Ishikawa (cell line): ENCODE results near the gene RETREG1.

Source experiments
- CEBPB ChIP-seq: IDR thresholded peaks from 2 replicates; pipeline ENCODE4 v1.6.1; 2012
- CREB1 ChIP-seq: IDR thresholded peaks from 2 replicates; pipeline ENCODE4 v1.6.1; 2012; ENCODE audit warnings: low read depth
- EGR1 ChIP-seq: IDR thresholded peaks from 2 replicates; pipeline ENCODE4 v1.6.1; 2012
- EP300 ChIP-seq: IDR thresholded peaks from 2 replicates; pipeline ENCODE4 v1.6.1; 2012; ENCODE audit warnings: borderline replicate concordance
- FOXM1 ChIP-seq: IDR thresholded peaks from 2 replicates; pipeline ENCODE4 v1.6.1; 2012; ENCODE audit warnings: low read depth, borderline replicate concordance
- NFIC ChIP-seq: IDR thresholded peaks from 2 replicates; pipeline ENCODE4 v1.6.1; 2012
- RAD21 ChIP-seq: IDR thresholded peaks from 2 replicates; pipeline ENCODE4 v1.6.1; 2012; ENCODE audit warnings: low read depth
- REST ChIP-seq: IDR thresholded peaks from 2 replicates; pipeline ENCODE4 v1.6.1; 2012; ENCODE audit warnings: low read depth, mild to moderate bottlenecking
- TAF1 ChIP-seq: IDR thresholded peaks from 2 replicates; pipeline ENCODE4 v1.6.1; 2012; ENCODE audit warnings: low read depth, mild to moderate bottlenecking
- TCF12 ChIP-seq: IDR thresholded peaks from 2 replicates; pipeline ENCODE4 v1.6.1; 2012; ENCODE audit warnings: low read depth
- TEAD4 ChIP-seq: IDR thresholded peaks from 2 replicates; pipeline ENCODE4 v1.6.1; 2012
- USF1 ChIP-seq: IDR thresholded peaks from 2 replicates; pipeline ENCODE4 v1.6.1; 2012
- YY1 ChIP-seq: IDR thresholded peaks from 2 replicates; pipeline ENCODE4 v1.6.1; 2012; ENCODE audit warnings: low read depth
- ZBTB7A ChIP-seq: IDR thresholded peaks from 2 replicates; pipeline ENCODE4 v1.6.1; 2012; ENCODE audit warnings: low read depth
- TF ChIP-seq, protein P1 (sequence below): IDR thresholded peaks from 2 replicates; pipeline ENCODE4 v1.6.1; 2012

RETREG1 gene

DNA sequence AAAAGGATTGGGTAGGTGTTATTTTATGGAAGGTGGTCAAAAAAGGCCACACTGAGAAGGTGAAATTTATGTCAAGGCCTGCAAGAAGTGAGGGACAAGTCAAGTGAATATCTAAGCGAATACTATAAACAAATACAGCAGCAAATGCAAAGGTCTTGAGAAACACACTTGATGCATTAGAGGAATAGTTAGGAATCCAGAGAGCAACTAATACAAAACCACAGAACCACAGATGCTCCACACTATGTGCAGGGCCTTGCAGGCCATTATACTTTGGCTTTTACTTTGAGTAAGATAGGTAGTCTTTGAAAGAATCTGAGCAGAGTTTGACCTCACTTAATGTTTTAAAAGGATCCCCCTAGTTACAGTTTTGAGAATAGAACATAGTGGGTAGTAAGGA, 155.8 kb downstream of the RETREG1 start:
- TF ChIP-seq REST, result no peak
- no peak for TF ChIP-seq USF1
- TF ChIP-seq, protein P1, sequence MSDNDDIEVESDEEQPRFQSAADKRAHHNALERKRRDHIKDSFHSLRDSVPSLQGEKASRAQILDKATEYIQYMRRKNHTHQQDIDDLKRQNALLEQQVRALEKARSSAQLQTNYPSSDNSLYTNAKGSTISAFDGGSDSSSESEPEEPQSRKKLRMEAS, result no peak
- no peak for TF ChIP-seq NFIC
- TF ChIP-seq TCF12, result no peak
- TF ChIP-seq CEBPB, result no peak
- no peak for TF ChIP-seq FOXM1
- no peak for TF ChIP-seq RAD21
- TF ChIP-seq ZBTB7A, result no peak
- no peak for TF ChIP-seq YY1
- TF ChIP-seq CREB1, result no peak
- TF ChIP-seq EGR1, result no peak
- TF ChIP-seq TEAD4, result no peak

GRCh38 chr5:16459451-16459850, 157.3 kb downstream of the RETREG1 start:
- no peak for TF ChIP-seq NFIC
- TF ChIP-seq REST, result no peak
- TF ChIP-seq RAD21, result no peak
- TF ChIP-seq TCF12, result no peak
- no peak for TF ChIP-seq ZBTB7A
- TF ChIP-seq TEAD4, result no peak
- TF ChIP-seq YY1, result no peak
- no peak for TF ChIP-seq FOXM1
- TF ChIP-seq, protein P1, result no peak
- no peak for TF ChIP-seq TAF1
- no peak for TF ChIP-seq CREB1
- TF ChIP-seq USF1, result no peak
- TF ChIP-seq CEBPB, result no peak
- no peak for TF ChIP-seq EGR1

DNA sequence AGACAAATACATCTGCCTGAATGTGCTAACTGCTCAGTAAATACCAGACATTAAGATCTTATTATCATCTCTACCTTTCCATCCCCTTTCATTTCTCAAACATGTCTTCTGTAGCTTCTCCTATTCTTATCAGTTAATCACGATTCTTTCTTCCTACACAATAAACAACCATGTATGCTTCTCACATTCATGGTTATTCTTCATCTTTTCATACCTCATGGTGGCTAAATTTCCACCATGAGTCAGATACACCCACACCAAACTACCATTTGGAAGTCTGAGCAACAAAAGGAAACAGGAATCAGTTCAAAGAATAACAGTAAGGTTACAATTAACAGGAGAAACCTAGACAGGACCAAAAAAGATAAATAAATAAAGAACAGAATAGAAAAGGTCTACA, 158.9 kb downstream of the RETREG1 start:
- TF ChIP-seq CEBPB, result no peak
- no peak for TF ChIP-seq TAF1
- TF ChIP-seq YY1, result no peak
- no peak for TF ChIP-seq NFIC
- no peak for TF ChIP-seq USF1
- TF ChIP-seq, protein P1, result no peak
- no peak for TF ChIP-seq TEAD4
- TF ChIP-seq FOXM1, result no peak
- no peak for TF ChIP-seq TCF12
- TF ChIP-seq ZBTB7A, result no peak
- no peak for TF ChIP-seq CREB1
- TF ChIP-seq RAD21, result no peak
- TF ChIP-seq EP300, result no peak
- TF ChIP-seq REST, result no peak
- TF ChIP-seq EGR1, result no peak

DNA sequence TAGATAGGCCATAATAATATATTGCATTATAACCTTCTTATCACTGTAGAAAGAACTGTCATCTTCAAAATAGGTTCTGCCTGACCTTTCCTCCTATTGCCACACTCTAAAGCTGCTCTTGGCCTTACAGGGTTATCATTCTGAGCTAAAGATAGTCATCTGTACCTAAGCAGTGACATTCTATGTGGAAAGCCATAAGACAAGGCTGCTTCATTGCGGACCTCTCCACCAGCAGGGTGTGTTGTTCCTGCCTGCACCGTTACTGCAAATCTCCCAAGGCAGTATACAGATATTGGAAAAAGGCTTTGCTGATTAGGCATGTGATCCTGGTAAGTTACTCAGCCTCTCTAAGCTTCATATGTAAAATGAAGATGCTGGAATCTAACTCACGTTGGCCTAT, 159.3 kb downstream of the RETREG1 start:
- TF ChIP-seq FOXM1, result no peak
- TF ChIP-seq USF1, result no peak
- TF ChIP-seq CEBPB, result no peak
- no peak for TF ChIP-seq CREB1
- no peak for TF ChIP-seq TEAD4
- no peak for TF ChIP-seq YY1
- TF ChIP-seq, protein P1, result no peak
- TF ChIP-seq NFIC, result no peak
- TF ChIP-seq EP300, result no peak
- TF ChIP-seq REST, result no peak
- TF ChIP-seq RAD21, result no peak
